ENCODE results near the gene BSCL2. TPM values are rescaled to one million over a fixed set of nuclear protein-coding genes. Genes with fewer than 3 reads are reported as not detected.

BSCL2 gene
- 36.0 and 43.4 TPM in 2 replicates for total RNA-seq

GRCh38 chr11:62707277-62707861, at the start of gene BSCL2, which contains the start of gene GNG3:
BSCL2 (minus strand) TSS chr11:62707424; CDS start chr11:62707195, 229 bp downstream.
GNG3 (plus strand) TSS chr11:62707676; CDS start chr11:62708296, 620 bp downstream.

GRCh38 chr11:62753736-62754603, 46.7 kb upstream of the BSCL2 start, which contains the start of gene ZBTB3:
ZBTB3 (minus strand) TSS chr11:62754160; CDS start chr11:62753664, 496 bp downstream.

GRCh38 chr11:62728171-62728988, 21.2 kb upstream of the BSCL2 start, which contains the start of gene TTC9C:
TTC9C (plus strand) TSS chr11:62728486; CDS start chr11:62728849, 363 bp downstream.

GRCh38 chr11:62727165-62727871, 20.1 kb upstream of the BSCL2 start, which contains the start of gene HNRNPUL2:
HNRNPUL2 (minus strand) TSS chr11:62727457; CDS start chr11:62727156, 301 bp downstream.

GRCh38 chr11:62689421-62690183, 17.6 kb downstream of the BSCL2 start, which contains the start of gene LRRN4CL:
LRRN4CL (minus strand) TSS chr11:62689530; CDS start chr11:62688508, 1,022 bp downstream.

GRCh38 chr11:62678770-62679696, 28.2 kb downstream of the BSCL2 start, which contains the start of gene UBXN1:
UBXN1 (minus strand) TSS chr11:62679073; CDS start chr11:62678923, 150 bp downstream.

GRCh38 chr11:62671608-62672389, 35.4 kb downstream of the BSCL2 start, which contains the start of the genes LBHD1 and UQCC3:
LBHD1 (minus strand) TSS chr11:62672267; CDS start chr11:62670031, 2,236 bp downstream.
UQCC3 (plus strand) TSS chr11:62671673; CDS start chr11:62671746, 73 bp downstream.

GRCh38 chr11:62665075-62665598, 42.1 kb downstream of the BSCL2 start, which contains the start of the genes C11orf98 and CSKMT:
C11orf98 (minus strand) TSS chr11:62665210; CDS start chr11:62665169, 41 bp downstream.
CSKMT (plus strand) TSS chr11:62665312; CDS start chr11:62665880, 568 bp downstream.

GRCh38 chr11:62645946-62646824, 61.0 kb downstream of the BSCL2 start, which contains the start of gene GANAB:
GANAB (minus strand) TSS chr11:62646613; CDS start chr11:62646599, 14 bp downstream.

Small RNA genes within 50 kb of the gene (small RNA-seq; reads per million reads assigned to genes)
- gene SNORA57, result not detected

Other genes starting within 250 kb of the BSCL2 start
- 800 and 1,162 TPM in 2 replicates for gene AHNAK, start 160.6 kb downstream of the BSCL2 start, total RNA-seq
- 828 and 1,333 TPM in 2 replicates for gene EEF1G, start 133.5 kb downstream of the BSCL2 start, total RNA-seq
- 4.8 and 7.6 TPM in 2 replicates for gene TUT1, start 115.9 kb downstream of the BSCL2 start, total RNA-seq
- 95.2 and 143 TPM in 2 replicates for gene MTA2, start 105.6 kb downstream of the BSCL2 start, total RNA-seq
- 22.0 and 25.6 TPM in 2 replicates for gene EML3, start 94.6 kb downstream of the BSCL2 start, total RNA-seq
- 3.1 and 4.4 TPM in 2 replicates for gene ROM1, start 94.2 kb downstream of the BSCL2 start, total RNA-seq
- 28.0 and 42.3 TPM in 2 replicates for gene B3GAT3, start 85.4 kb downstream of the BSCL2 start, total RNA-seq
- 178 and 191 TPM in 2 replicates for gene GANAB, start 60.8 kb downstream of the BSCL2 start, total RNA-seq
- gene INTS5, start 54.1 kb downstream of the BSCL2 start, total RNA-seq, result 30.5 and 34.8 TPM in 2 replicates
- 24.8 and 29.4 TPM in 2 replicates for gene C11orf98, start 42.2 kb downstream of the BSCL2 start, total RNA-seq
- 8.5 and 17.6 TPM in 2 replicates for gene CSKMT, start 42.1 kb downstream of the BSCL2 start, total RNA-seq
- gene UQCC3, start 35.8 kb downstream of the BSCL2 start, total RNA-seq, result 7.8 and 9.2 TPM in 2 replicates
- gene LBHD1, start 35.2 kb downstream of the BSCL2 start, total RNA-seq, result 8.0 and 8.5 TPM in 2 replicates
- gene UBXN1, start 28.4 kb downstream of the BSCL2 start, total RNA-seq, result 70.6 and 99.2 TPM in 2 replicates
- gene LRRN4CL, start 17.9 kb downstream of the BSCL2 start, total RNA-seq, result 16.4 and 38.2 TPM in 2 replicates
- gene GNG3, start 252 bp upstream of the BSCL2 start, total RNA-seq, result not detected in 2 replicates
- gene HNRNPUL2, start 20.0 kb upstream of the BSCL2 start, total RNA-seq, result 9.9 and 12.5 TPM in 2 replicates
- 32.3 and 36.0 TPM in 2 replicates for gene TTC9C, start 21.1 kb upstream of the BSCL2 start, total RNA-seq
- gene ZBTB3, start 46.7 kb upstream of the BSCL2 start, total RNA-seq, result 12.3 and 13.6 TPM in 2 replicates
- 44.4 and 55.5 TPM in 2 replicates for gene POLR2G, start 54.2 kb upstream of the BSCL2 start, total RNA-seq
- 14.7 and 19.5 TPM in 2 replicates for gene TAF6L, start 64.0 kb upstream of the BSCL2 start, total RNA-seq
- 25.0 and 38.9 TPM in 2 replicates for gene TMEM179B, start 80.0 kb upstream of the BSCL2 start, total RNA-seq
- gene TMEM223, start 84.6 kb upstream of the BSCL2 start, total RNA-seq, result 15.8 and 18.4 TPM in 2 replicates
- gene NXF1, start 98.0 kb upstream of the BSCL2 start, total RNA-seq, result 24.2 and 26.1 TPM in 2 replicates
- 31.5 and 36.0 TPM in 2 replicates for gene STX5, start 124.6 kb upstream of the BSCL2 start, total RNA-seq
- gene TEX54, start 125.4 kb upstream of the BSCL2 start, total RNA-seq, result not detected in 2 replicates
- 63.9 and 71.0 TPM in 2 replicates for gene WDR74, start 132.2 kb upstream of the BSCL2 start, total RNA-seq
- 130 and 160 TPM in 2 replicates for gene SLC3A2, start 173.5 kb upstream of the BSCL2 start, total RNA-seq
- not detected in 2 replicates for gene CHRM1, start 213.9 kb upstream of the BSCL2 start, total RNA-seq